Right renal cortex interstitium (tissue), 3 donors: ENCODE measurements around the gene TRANK1. TPM values are rescaled to one million over a fixed set of nuclear protein-coding genes. Genes with fewer than 3 reads are reported as not detected.

Experiments
- DNase-seq, 3 donors: peaks; one replicate each; pipeline ENCODE4 v3.0.0-alpha.2; 2013; ENCODE audit warnings: low read depth in 3 of 3, low spot score in 2 of 3
- polyA plus RNA-seq, 3 donors: library from polyadenylated mRNA; unstranded; fragments of 120-200 nt; gene quantifications; one replicate each; pipeline ENCODE4 v1.2.1, GENCODE V29; 2013; ENCODE audit not compliant: insufficient read length in 3 of 3

Gene TRANK1
- polyA plus RNA-seq, 3 donors: 5.5 to 8.3 (median 5.8) TPM

DNA sequence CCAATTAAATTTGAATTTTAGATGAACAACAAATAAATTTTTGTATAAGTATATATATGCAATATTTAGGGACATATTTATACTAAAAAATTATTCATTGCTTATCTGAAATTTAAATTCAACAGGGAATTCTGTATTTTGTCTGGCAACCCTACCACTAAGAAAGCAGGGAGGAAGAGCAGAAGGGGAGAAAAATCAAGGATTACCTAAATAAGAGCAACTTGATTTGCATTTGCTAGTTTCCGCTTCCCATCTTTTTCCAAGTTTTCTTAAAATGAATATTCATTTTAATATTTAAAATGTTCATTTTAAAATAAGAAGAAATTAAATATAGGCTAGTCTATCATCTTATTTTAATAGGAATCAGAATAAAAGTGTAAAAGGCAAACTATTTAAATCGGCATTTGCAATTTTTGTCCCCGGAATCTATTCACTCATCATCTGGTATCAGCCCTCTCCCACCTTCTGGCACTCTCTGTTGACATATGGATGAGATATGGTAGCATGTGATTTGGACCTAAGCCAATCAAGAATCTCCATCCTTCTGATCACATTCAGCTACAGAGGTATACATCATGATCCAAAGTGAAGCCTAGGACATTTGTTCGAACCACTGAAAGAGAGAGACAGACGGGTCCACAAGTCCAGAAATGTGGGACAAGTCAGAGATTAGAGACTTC, 82.6 kb downstream of the TRANK1 start:
- DNase-seq: no peak

DNA sequence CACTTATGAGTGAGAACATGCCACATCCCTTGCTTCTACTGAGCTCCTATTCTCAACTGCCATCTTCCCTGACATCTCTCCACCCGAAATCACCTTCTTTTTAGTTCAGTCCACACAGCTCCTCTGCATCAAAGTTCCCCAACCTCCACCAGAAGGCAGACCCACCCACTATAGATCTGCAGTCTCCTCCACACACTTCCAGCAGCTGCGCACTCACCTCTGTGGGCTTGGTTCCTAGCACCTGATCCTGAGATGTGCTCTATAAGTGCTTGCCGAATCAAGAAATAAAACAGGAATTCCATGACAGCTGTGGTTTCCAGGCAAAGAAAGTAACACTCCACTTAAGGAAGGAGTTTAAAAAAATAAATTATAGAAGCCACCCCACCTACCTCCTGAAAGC, 85.4 kb downstream of the TRANK1 start:
- no peak for DNase-seq

- DNase-seq: no peak
These were observed 92.8 kb downstream of the TRANK1 start for GRCh38 chr3:36852071-36852470.

GRCh38 chr3:36850743-36851142, 94.1 kb downstream of the TRANK1 start:
- DNase-seq: no peak

DNA sequence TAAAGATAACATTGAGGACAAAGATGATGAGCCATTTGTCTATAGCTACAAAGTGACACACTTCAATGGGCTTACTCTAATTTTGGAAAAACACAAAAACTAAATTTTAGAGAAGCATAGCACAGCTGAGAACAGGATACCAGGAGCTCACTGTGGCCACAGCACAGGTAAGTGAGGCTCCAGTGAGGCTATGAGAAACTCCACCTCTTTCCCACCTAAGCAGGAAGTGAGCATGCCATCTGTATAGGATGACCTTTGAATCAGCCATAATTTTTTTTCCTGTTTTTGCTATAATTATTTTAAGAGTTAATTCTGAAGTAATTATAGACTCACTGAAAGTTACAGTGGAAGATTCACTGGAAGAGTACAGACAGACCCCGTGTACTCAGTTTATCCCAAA, 98.4 kb downstream of the TRANK1 start:
- no peak for DNase-seq

DNA sequence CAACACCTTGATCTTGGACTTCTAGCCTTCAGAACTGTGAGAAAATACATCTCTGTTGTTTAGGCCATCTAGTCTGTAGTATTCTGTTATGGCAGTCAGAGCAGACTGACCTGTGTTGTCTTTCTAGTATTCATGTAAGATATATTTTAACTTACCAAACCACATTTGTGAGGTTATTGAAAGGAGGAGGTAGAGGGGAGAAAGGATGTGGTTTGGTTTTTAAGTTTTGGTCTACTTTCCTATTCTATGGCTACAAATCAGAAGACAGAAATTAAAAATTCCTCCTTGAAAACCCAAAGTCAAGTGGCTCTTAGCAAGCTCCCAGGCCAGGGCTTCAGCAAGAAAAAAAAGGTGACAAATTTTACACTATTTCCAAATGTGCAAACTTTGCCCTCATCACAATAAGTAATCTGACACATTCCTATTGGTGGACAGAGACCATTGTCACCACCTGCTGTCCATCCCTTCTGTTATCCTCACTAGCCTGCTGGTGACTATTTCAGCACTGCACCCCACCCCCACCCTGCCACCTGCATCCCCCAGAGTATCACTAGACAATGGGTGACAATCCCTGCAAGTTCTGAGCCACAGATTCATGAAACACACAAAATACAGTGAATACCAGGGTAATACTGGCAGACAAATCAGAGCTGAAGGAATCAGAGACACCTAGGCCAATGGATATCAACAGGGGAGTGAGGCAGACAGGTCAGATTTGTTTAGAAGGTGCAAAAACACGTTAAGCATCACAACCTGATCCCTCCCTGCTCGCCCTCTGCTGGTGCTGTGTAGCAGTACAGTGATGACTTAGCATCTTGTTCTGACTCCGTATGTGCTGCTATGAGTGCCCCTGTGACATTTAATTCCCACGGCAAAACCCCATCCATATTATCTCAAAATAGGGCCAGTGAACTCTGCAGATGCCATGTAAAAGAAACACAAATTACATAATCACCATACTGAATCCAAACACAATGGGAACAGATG, 101.5 kb downstream of the TRANK1 start:
- DNase-seq: no peak

DNA sequence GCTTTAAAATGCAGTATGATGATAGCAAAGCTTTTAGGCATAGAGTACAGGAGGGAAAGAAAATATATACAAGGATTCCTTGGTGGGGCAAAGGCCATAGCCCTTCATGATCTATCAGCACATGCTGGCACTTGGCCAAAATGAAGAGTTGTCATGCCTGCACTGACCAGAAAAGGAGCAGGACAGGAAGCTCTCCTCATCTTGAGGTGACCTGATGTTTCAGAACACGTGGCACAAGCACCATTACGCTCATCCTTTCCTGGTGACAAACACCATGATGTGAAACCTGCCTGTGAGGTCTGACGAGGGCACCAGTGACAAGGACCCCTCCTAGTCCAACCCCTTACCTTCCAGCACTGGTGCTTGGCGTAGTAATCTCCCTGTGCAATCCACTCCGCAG, 102.6 kb downstream of the TRANK1 start:
- DNase-seq: no peak

DNA sequence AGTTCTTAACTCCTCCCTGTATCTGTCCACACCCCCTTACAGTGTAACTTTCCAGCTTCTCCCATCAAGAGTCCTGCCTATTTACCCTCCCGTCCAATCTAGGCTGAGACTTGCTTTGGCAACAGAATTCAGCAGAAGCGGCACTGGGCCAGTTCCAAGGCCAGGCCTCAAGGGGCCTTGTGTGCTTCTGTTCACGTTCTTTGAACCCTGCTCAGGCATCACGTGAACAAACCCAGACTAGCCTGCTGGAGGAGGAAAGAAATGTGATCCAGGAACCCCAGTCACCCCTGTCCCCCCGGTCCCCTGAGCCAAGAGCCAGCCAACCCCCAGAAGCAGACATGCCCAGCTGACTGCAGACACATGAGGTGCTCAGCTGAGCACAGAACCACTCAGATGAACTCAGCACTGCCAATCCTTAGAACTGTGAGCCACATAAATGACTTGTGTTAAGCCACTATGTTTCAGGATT, 104.4 kb downstream of the TRANK1 start:
- no peak for DNase-seq

DNA sequence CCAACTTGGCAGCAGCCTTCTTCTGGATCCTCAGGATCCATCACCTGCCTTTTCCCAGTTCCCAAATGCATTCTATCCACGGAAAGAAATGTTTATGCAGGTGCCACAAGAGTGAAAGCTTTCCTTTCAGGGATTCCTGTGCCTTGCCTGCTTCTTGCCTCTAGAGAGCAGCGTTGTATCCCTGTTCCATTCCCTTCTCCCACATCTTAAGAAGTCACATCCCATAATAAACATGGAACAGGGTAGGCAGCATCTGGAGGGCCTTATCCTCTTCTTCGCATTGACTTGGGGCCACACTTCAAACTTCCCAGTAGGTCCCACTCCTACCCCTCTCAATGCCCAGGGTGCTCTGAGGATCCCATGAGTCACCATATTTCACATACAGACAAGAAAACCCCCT, 107.8 kb downstream of the TRANK1 start:
- no peak for DNase-seq

DNA sequence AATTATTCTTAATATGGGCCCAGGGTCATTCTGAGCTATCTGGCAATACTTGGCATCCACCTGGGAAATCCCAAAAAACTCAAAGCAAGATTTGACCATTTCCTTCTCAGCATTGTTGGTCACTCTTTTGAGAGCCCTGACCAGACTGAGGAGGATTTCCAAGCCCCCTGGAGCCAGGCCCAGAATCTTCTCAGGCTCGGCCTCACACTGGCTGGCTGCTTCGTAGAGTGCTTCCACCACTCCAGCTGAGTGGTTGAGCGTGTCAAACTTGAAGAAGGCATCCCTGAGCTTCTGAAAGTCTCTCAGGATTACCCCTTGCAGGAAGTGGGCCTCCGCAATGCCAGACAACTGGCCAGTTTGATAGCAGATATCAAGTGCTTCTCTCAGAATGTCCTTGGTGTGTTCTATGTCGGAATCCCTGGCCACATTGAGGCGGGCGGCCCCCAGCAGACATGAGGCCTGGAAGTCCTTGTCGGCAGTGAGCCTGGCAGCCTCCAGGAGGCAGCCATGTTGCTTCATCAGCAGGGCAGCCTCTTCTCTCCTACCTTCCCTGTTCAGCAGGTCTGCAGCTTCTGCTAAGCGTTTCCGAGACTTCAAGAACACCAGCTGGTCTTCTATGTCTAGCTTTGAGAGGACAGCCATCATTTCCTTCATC, 111.6 kb downstream of the TRANK1 start:
- DNase-seq: no peak

DNA sequence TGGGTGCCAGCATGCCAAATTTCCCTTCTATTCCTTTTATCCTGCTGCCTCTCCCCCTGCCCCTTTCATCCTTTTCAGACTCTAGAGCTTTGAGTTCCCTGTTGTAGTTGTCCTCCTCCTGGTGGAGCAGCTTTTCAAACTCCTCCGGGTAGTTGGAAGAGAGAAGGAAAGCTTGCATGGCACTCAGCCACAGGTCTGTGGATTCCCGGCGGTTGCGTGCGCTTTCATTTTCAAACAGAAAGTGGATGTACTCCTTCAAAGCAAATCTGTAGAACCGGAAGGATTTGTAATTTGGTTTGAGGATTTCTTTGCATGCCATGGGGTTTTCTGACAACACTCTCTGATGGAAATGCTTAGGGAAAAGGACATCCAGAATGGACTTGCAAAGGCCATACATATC, 112.4 kb downstream of the TRANK1 start:
- no peak for DNase-seq

DNA sequence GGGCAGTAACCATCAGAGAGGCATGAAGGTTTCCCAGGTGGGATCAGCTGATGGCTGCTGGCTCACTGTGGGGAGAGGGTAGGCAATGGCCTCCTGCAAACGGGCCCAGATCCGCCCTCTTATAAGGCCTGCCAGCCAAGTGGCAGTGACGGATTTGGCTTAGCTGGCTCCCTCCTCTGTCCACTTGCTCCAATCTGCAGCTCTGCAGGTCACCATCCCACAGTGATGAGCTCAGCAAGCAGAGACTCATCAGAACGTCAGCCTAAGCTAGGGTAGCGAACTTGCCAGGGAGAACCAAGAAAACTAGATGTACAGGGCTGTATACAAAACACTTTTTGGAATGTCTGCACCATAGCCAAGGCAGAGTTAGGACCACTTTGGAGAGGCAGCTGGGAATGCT, 117.7 kb downstream of the TRANK1 start:
- DNase-seq: no peak

GRCh38 chr3:36826240-36826639, 118.6 kb downstream of the TRANK1 start:
- no peak for DNase-seq

DNA sequence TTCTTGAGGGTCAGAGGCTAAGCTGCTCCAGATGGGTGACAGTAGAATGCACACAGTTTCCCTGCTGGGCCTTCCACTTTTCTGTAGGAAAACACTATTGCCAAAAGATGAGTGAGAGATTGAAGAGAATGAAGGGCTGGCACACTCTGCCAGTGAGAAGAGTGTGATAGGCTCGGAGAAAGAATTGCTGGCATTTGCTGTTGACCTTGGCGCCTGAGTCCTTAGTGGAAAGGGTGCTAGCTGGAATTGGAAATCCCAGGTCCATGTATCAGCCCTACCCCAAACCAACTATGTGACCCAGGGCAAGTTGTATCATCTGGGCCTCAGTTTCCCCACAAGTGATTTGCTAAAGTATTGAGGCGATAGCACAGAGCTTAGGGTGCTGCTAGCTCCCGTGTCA, 120.4 kb downstream of the TRANK1 start:
- no peak for DNase-seq

- DNase-seq: no peak
These were observed 121.0 kb downstream of the TRANK1 start for GRCh38 chr3:36823806-36824205.

DNA sequence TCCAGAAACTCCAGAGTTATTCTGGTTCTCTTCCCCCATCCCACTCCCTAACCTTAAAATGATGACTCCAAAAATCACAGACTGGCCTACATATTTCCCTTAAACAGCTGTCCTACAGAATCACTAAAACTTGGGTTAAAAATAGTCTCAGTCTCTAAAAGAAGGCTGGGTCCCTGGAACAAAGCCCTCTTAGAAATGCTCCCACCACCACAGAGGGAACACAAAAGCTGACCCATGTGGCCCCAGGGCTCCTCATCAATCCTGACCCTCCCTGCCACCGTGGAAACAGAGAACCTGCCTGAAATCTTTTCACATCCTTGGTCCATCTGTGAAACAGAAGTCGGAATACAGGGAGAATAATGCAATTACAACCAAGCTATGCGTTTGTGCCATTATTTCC, 124.8 kb downstream of the TRANK1 start:
- no peak for DNase-seq

- no peak for DNase-seq
These were observed 126.9 kb downstream of the TRANK1 start for GRCh38 chr3:36817806-36818533.

DNA sequence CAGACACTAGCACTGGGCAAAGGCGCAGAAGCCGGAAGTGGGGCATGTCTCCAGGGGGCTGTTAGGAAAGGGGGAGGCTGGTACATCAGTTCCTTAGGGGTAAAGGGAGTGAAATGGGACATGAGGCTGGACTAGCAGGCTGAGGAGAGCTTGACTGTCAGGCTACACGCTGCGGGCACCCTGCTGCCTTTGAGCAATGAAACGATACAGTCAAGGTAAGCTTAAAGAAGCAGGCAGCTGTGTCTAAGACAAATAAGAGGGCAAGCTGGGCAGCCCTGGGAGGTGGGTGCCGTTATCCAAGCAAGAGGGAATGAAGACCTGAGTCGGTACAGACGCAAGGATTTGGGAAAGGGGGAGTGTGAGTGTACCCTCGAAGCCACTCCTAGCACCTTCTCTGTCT, 129.5 kb downstream of the TRANK1 start:
- DNase-seq: no peak

GRCh38 chr3:36814776-36815175, 130.1 kb downstream of the TRANK1 start:
- DNase-seq: no peak

DNA sequence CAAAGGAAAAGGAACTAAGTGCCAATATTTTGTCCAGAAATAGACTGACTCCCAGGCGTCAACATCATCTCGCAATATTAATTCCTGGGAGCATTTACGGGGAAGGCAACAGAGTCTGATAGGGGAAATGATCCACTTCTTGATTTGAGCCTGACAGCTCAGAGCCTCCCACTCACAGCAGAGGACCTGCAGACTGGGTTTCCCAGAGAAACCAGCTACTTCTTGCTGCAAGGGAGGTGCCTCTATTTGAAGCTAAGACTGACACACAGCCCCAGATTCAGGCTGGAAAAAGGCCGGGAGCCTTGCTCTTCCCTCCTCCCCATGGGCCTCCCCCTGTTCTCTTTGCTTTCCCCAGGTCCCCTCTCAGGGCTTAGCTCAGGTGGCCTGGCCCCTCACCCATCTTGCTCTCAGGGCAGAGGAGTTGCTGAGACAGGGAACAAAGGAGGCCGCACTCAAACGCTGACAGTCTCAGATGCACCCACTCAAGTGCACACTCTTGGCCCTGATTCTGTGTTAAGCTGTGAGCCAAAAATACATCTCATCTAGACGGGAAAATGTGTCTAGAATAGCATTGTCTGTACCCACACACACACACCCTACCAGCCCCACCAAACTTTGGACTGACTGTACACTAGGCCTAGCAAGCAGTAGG, 130.7 kb downstream of the TRANK1 start:
- DNase-seq: no peak
